ENCODE data around the gene ARL15.
"Not testable (repeated sequence)": the region's sequence is repeated elsewhere in the genome, so short reads cannot be mapped to it uniquely, and the experiment has no call there.

Gene ARL15

GRCh38 chr5:54013556-54014194, 296.7 kb downstream of the ARL15 start:
- DNase-seq: no peak

- DNase-seq: no peak
Observed at GRCh38 chr5:54009828-54010227, 300.5 kb downstream of the ARL15 start.

GRCh38 chr5:54009357-54009756, 301.0 kb downstream of the ARL15 start:
- no peak for DNase-seq

- no peak for DNase-seq
Observed at GRCh38 chr5:54007827-54008777, 302.3 kb downstream of the ARL15 start.

- no peak for DNase-seq
Observed at GRCh38 chr5:54004697-54005096, 305.7 kb downstream of the ARL15 start.

GRCh38 chr5:54002779-54003178, 307.6 kb downstream of the ARL15 start:
- no peak for DNase-seq

GRCh38 chr5:54001976-54002775, 308.2 kb downstream of the ARL15 start:
- DNase-seq: no peak

GRCh38 chr5:54000011-54000410, 310.4 kb downstream of the ARL15 start:
- DNase-seq: no peak

- DNase-seq: no peak
Observed at GRCh38 chr5:53997736-53998627, 312.4 kb downstream of the ARL15 start.

GRCh38 chr5:53996008-53996407, 314.4 kb downstream of the ARL15 start:
- DNase-seq: no peak

- no peak for DNase-seq
Observed at GRCh38 chr5:53994148-53994547, 316.2 kb downstream of the ARL15 start.

- DNase-seq: no peak
Observed at GRCh38 chr5:53991942-53992341, 318.4 kb downstream of the ARL15 start.

- DNase-seq: no peak
Observed at GRCh38 chr5:53987101-53987500, 323.3 kb downstream of the ARL15 start.

- no peak for DNase-seq
Observed at GRCh38 chr5:53985796-53986195, 324.6 kb downstream of the ARL15 start.

GRCh38 chr5:53984971-53985370, 325.4 kb downstream of the ARL15 start:
- no peak for DNase-seq

- DNase-seq: no peak
Observed at GRCh38 chr5:53983568-53984460, 326.6 kb downstream of the ARL15 start.

- DNase-seq: not testable (repeated sequence)
Observed at GRCh38 chr5:53982319-53982718, 328.1 kb downstream of the ARL15 start.

- DNase-seq: no peak
Observed at GRCh38 chr5:53980061-53980460, 330.3 kb downstream of the ARL15 start.

GRCh38 chr5:53974021-53974420, 336.4 kb downstream of the ARL15 start:
- no peak for DNase-seq

- DNase-seq: no peak
Observed at GRCh38 chr5:53972314-53972713, 338.1 kb downstream of the ARL15 start.

- DNase-seq: no peak
Observed at GRCh38 chr5:53971551-53971950, 338.8 kb downstream of the ARL15 start.

All from NCI-H1694 treated with DMSO at 0.1 percent for 48 hours (cell line).